Stimulated activated CD8-positive, alpha-beta memory T cell treated with anti-CD3 and anti-CD28 coated beads, Interleukin-7, amount 100 ng/mL, for 24 hours (primary cell): ENCODE results near the gene TNFAIP3.
"Not testable (repeated sequence)": the region's sequence is repeated elsewhere in the genome, so short reads cannot be mapped to it uniquely, and the experiment has no call there.

Source experiments
- DNase-seq: peaks from one replicate; pipeline ENCODE4 v3.0.0-alpha.2; 2020; ENCODE audit warnings: low read depth

TNFAIP3 gene

GRCh38 chr6:137878486-137879285, 11.6 kb downstream of the TNFAIP3 start:
- DNase-seq: no peak

- DNase-seq: no peak
These were observed 12.2 kb downstream of the TNFAIP3 start for GRCh38 chr6:137879299-137879698.

- no peak for DNase-seq
These were observed 13.1 kb downstream of the TNFAIP3 start for GRCh38 chr6:137879885-137880745.

- DNase-seq: no peak
These were observed 13.9 kb downstream of the TNFAIP3 start for GRCh38 chr6:137880746-137881521.

- no peak for DNase-seq
These were observed 14.4 kb downstream of the TNFAIP3 start for GRCh38 chr6:137881522-137881886.

- no peak for DNase-seq
These were observed 15.3 kb downstream of the TNFAIP3 start for GRCh38 chr6:137882225-137882961.

GRCh38 chr6:137883400-137884148, 16.5 kb downstream of the TNFAIP3 start:
- DNase-seq: no peak

GRCh38 chr6:137884149-137884909, 17.3 kb downstream of the TNFAIP3 start:
- no peak for DNase-seq

- not testable (repeated sequence) for DNase-seq
These were observed 17.8 kb downstream of the TNFAIP3 start for GRCh38 chr6:137884910-137885229.

- not testable (repeated sequence) for DNase-seq
These were observed 19.2 kb downstream of the TNFAIP3 start for GRCh38 chr6:137886226-137886625.

GRCh38 chr6:137890983-137891537, 24.0 kb downstream of the TNFAIP3 start:
- no peak for DNase-seq

- no peak for DNase-seq
These were observed 25.2 kb downstream of the TNFAIP3 start for GRCh38 chr6:137892271-137892708.

- DNase-seq: no peak
These were observed 26.1 kb downstream of the TNFAIP3 start for GRCh38 chr6:137893181-137893580.

GRCh38 chr6:137893726-137894125, 26.7 kb downstream of the TNFAIP3 start:
- DNase-seq: no peak

GRCh38 chr6:137894378-137894777, 27.3 kb downstream of the TNFAIP3 start:
- not testable (repeated sequence) for DNase-seq

GRCh38 chr6:137894779-137895385, 27.8 kb downstream of the TNFAIP3 start:
- DNase-seq: no peak

- DNase-seq: no peak
These were observed 29.6 kb downstream of the TNFAIP3 start for GRCh38 chr6:137896647-137897046.

- no peak for DNase-seq
These were observed 33.8 kb downstream of the TNFAIP3 start for GRCh38 chr6:137900815-137901214.

- no peak for DNase-seq
These were observed 34.4 kb downstream of the TNFAIP3 start for GRCh38 chr6:137901454-137901853.
